Mesendoderm (in vitro differentiated cells): ENCODE data around the gene CALN1.

ENCODE experiments used
- DNase-seq: peaks from one replicate; pipeline ENCODE4 v3.0.0; 2013
- H2AK5ac ChIP-seq: 2 replicates; pipeline ENCODE4 v1.6.1; 2013; ENCODE audit warnings: low read length, inconsistent platforms
- H2BK120ac ChIP-seq: 2 replicates; pipeline ENCODE4 v1.6.1; 2013; ENCODE audit warnings: low read depth, mild to moderate bottlenecking, low read length, moderate library complexity, mixed read lengths
- H2BK15ac ChIP-seq: replicated peaks from 2 replicates; pipeline ENCODE4 v1.6.1; 2013; ENCODE audit warnings: low read depth, mild to moderate bottlenecking, moderate library complexity
- H2BK5ac ChIP-seq: 2 replicates; pipeline ENCODE4 v1.6.1; 2013; ENCODE audit warnings: low read length, inconsistent platforms
- H3K18ac ChIP-seq: 2 replicates; pipeline ENCODE4 v1.6.1; 2013; ENCODE audit warnings: mild to moderate bottlenecking, low read length, mixed read lengths
- H3K23ac ChIP-seq: one replicate; pipeline ENCODE4 v1.6.1; 2013; ENCODE audit warnings: low read length
- H3K27ac ChIP-seq: 2 replicates; pipeline ENCODE4 v1.5.1; 2013; ENCODE audit warnings: low read depth, mild to moderate bottlenecking, inconsistent platforms, low read length, moderate library complexity
- H3K27me3 ChIP-seq: 2 replicates; pipeline ENCODE4 v1.6.1; 2013; ENCODE audit warnings: low read length, control low read depth, mild to moderate bottlenecking, inconsistent platforms; ENCODE audit not compliant: insufficient read depth, poor library complexity
- H3K36me3 ChIP-seq: 2 replicates; pipeline ENCODE4 v1.6.1; 2013; ENCODE audit warnings: low read length, inconsistent platforms; ENCODE audit not compliant: control insufficient read depth, insufficient read depth
- H3K4ac ChIP-seq: one replicate; pipeline ENCODE4 v1.6.1; 2013; ENCODE audit warnings: low read depth, mild to moderate bottlenecking, low read length, moderate library complexity
- H3K4me1 ChIP-seq: 2 replicates; pipeline ENCODE4 v1.6.1; 2013; ENCODE audit warnings: low read depth, low read length, inconsistent platforms; ENCODE audit not compliant: control insufficient read depth
- H3K4me2 ChIP-seq: 2 replicates; pipeline ENCODE4 v1.6.1; 2013; ENCODE audit warnings: low read length
- H3K4me3 ChIP-seq: 2 replicates; pipeline ENCODE4 v1.5.1; 2013; ENCODE audit warnings: mild to moderate bottlenecking, low read length
- H3K56ac ChIP-seq: one replicate; pipeline ENCODE4 v1.6.1; 2013; ENCODE audit warnings: low read length
- H3K79me1 ChIP-seq: 2 replicates; pipeline ENCODE4 v1.6.1; 2013; ENCODE audit warnings: low read length, inconsistent platforms
- H3K79me2 ChIP-seq: 2 replicates; pipeline ENCODE4 v1.6.1; 2013; ENCODE audit warnings: mild to moderate bottlenecking, low read length; ENCODE audit not compliant: control insufficient read depth, insufficient read depth
- H3K9ac ChIP-seq: 2 replicates; pipeline ENCODE4 v1.6.1; 2013; ENCODE audit warnings: low read length, inconsistent platforms
- H4K5ac ChIP-seq: one replicate; pipeline ENCODE4 v1.6.1; 2013; ENCODE audit warnings: low read length
- H4K8ac ChIP-seq: one replicate; pipeline ENCODE4 v1.6.1; 2013; ENCODE audit warnings: low read depth, mild to moderate bottlenecking, control low read depth, low read length, moderate library complexity
- WGBS: extraction: QIAGEN DNeasy Blood & Tissue Kit; methylation state at CpG from one replicate; pipeline ENCODE4 v1.1.7; 2013; ENCODE audit warnings: low lambda C conversion rate, missing lambda C conversion rate; ENCODE audit not compliant: insufficient coverage; ENCODE audit errors: extremely low coverage; 5-methylcytosine and 5-hydroxymethylcytosine counted together

The CALN1 gene

DNA sequence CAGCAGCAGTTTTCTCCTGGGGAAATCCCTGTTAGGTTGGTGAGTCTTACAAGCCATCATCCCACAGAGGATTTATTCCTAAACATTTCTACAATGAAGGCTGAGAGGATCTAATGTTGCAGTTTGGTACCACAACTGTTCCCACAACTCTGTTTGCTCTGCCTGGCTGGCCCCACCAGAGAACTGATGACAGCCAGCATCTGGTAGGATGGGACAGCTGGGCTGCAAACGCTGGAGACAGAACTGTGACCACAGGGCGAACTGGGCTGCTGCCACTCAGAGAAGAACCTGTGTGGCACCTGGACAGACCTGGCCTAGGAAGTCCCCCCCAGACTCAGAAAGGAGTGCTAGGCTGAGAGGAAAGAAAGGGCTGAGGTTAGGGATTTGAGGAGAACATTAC is 94.8 kb downstream of the CALN1 start:
- Histone ChIP-seq H3K56ac (no peak overlapping the region), H3K4me2 (no peak overlapping the region), H3K27ac (no peak overlapping the region), H3K36me3 (no peaks in the 10 kb centered on the region), H3K23ac (no peak overlapping the region), H3K9ac (no peak overlapping the region), H3K79me1 (peaks cover 2% of the 10 kb centered on the region), H2BK5ac (no peak overlapping the region), H2BK15ac (no peak overlapping the region), H2AK5ac (no peak overlapping the region), H3K79me2 (no peaks in the 10 kb centered on the region), H3K27me3 (no peaks in the 10 kb centered on the region), H2BK120ac (no peak overlapping the region), H3K4me3 (no peak overlapping the region), H3K18ac (no peak overlapping the region), H3K4me1 (no peaks in the 10 kb centered on the region), H4K8ac (no peak overlapping the region), H4K5ac (no peak overlapping the region), H3K4ac (no peak overlapping the region)
- no peak for DNase-seq
- WGBS = no CpG with 5 or more reads among the region's 2 CpGs

DNA sequence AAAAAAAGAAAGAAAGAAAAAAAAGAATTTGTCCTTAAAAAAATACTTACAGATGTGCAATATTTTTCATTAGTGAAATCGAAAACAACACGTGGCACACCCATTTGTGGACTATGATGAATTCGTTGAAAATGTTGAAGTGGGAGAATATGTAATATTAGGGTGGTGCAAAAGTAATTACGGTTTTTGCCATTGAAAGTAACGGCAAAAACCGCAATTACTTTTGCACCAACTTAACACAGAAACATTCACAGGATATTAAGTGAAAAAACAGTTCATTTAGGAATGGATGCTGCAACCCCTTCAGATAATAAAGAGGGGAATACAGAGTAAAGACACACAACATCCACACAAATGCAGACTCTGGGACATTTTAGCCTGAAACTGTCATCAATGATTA is 96.0 kb downstream of the CALN1 start:
- Histone ChIP-seq H3K9ac (no peak overlapping the region), H3K4ac (no peak overlapping the region), H2AK5ac (no peak overlapping the region), H3K56ac (no peak overlapping the region), H3K18ac (no peak overlapping the region), H3K23ac (no peak overlapping the region), H3K27ac (no peak overlapping the region), H2BK120ac (no peak overlapping the region), H3K4me1 (no peaks in the 10 kb centered on the region), H3K36me3 (no peaks in the 10 kb centered on the region), H2BK5ac (no peak overlapping the region), H3K79me1 (peaks cover 2% of the 10 kb centered on the region), H3K27me3 (no peaks in the 10 kb centered on the region), H4K8ac (no peak overlapping the region), H3K4me3 (no peak overlapping the region), H2BK15ac (no peak overlapping the region), H3K4me2 (no peak overlapping the region), H4K5ac (no peak overlapping the region), H3K79me2 (no peaks in the 10 kb centered on the region)
- no peak for DNase-seq
- 100% methylated on average over 2 of the region's 6 CpGs for WGBS

DNA sequence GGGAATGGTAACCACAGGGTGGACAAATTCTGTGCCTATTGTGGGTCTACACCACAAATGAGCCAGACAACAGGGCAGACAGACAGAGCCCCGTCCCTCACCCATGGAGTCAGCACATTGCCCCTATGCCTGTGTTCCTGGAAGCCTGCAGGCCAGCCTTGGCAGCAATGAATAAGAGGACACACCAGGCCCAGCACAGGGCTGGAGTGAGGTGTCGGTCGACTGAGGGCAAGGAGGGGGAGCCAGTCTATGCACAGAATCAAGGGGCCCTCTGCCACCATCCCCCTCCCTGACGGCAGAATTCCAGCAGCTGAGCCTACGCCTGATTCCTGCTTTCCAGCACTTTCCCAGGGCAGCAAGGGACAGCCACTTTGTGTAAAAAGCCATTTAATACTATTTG is 98.2 kb downstream of the CALN1 start:
- Histone ChIP-seq H3K4ac (no peak overlapping the region), H2BK5ac (no peak overlapping the region), H3K36me3 (no peaks in the 10 kb centered on the region), H4K5ac (no peak overlapping the region), H4K8ac (no peak overlapping the region), H3K79me1 (no peaks in the 10 kb centered on the region), H3K27ac (no peak overlapping the region), H3K9ac (no peak overlapping the region), H3K4me1 (no peaks in the 10 kb centered on the region), H3K18ac (no peak overlapping the region), H2BK120ac (no peak overlapping the region), H2AK5ac (no peak overlapping the region), H3K56ac (no peak overlapping the region), H3K4me3 (no peak overlapping the region), H3K4me2 (no peak overlapping the region), H2BK15ac (no peak overlapping the region), H3K27me3 (no peaks in the 10 kb centered on the region), H3K79me2 (no peaks in the 10 kb centered on the region), H3K23ac (no peak overlapping the region)
- no CpG with 5 or more reads among the region's 5 CpGs for WGBS
- no peak for DNase-seq

DNA sequence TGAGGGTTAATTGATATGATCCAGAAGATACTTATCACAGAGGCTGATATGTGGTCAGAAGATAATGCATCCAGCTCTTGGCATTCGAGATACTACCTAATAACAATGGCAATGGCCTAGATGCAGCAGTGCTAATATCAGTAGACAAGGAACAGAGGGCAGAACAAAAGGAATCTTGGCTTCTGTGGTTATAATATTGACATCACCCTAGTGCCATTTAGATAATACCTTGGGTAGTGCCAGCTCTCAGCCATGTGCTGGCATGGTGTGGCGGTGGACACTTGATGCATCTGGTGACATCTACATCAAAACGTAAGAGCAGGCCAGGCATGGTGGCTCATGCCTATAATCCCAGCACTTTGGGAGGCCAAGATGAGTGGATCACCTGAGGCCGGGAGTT is 101.8 kb downstream of the CALN1 start:
- H3K79me1 ChIP-seq = no peaks in the 10 kb centered on the region
- H3K4me3 ChIP-seq = no peak overlapping the region
- H2BK120ac ChIP-seq = no peak overlapping the region
- WGBS = no CpG with 5 or more reads among the region's 4 CpGs
- no peak overlapping the region for H2BK15ac ChIP-seq
- H3K4ac ChIP-seq = no peak overlapping the region
- no peak overlapping the region for H3K27ac ChIP-seq
- H4K5ac ChIP-seq = no peak overlapping the region
- H4K8ac ChIP-seq = no peak overlapping the region
- no peak overlapping the region for H3K23ac ChIP-seq
- no peak overlapping the region for H3K18ac ChIP-seq
- H3K9ac ChIP-seq = no peak overlapping the region
- no peaks in the 10 kb centered on the region for H3K27me3 ChIP-seq
- no peak overlapping the region for H2BK5ac ChIP-seq
- no peak for DNase-seq
- no peak overlapping the region for H3K56ac ChIP-seq
- no peaks in the 10 kb centered on the region for H3K36me3 ChIP-seq
- no peak overlapping the region for H2AK5ac ChIP-seq
- H3K79me2 ChIP-seq = no peaks in the 10 kb centered on the region
- H3K4me1 ChIP-seq = no peaks in the 10 kb centered on the region
- no peak overlapping the region for H3K4me2 ChIP-seq

DNA sequence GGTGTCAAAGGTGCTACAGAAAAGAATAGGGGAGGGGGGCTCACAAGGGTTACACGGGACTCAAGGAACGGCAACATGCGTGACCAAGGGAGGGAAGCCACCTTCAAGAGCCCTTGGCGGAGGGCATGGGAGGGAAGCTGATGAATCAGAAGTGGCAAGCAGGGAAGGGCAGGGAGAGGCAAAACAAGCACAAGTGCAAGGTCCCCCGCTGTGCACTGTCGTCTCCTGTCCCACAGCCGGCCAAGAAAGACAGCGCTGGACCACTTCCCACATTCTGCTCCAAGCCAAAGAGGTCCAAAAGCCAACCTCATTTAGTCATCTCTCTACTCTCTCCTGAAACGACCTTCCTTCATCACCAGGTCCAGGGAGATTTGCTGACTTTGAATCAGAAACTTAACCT is 102.7 kb downstream of the CALN1 start:
- Histone ChIP-seq H4K8ac (no peak overlapping the region), H3K79me2 (no peaks in the 10 kb centered on the region), H2BK120ac (no peak overlapping the region), H3K56ac (no peak overlapping the region), H3K36me3 (no peaks in the 10 kb centered on the region), H3K23ac (no peak overlapping the region), H2AK5ac (no peak overlapping the region), H3K27me3 (no peaks in the 10 kb centered on the region), H3K4ac (no peak overlapping the region), H3K4me3 (no peak overlapping the region), H3K79me1 (no peaks in the 10 kb centered on the region), H3K4me2 (no peak overlapping the region), H3K18ac (no peak overlapping the region), H2BK5ac (no peak overlapping the region), H4K5ac (no peak overlapping the region), H3K9ac (no peak overlapping the region), H3K4me1 (no peaks in the 10 kb centered on the region), H3K27ac (no peak overlapping the region), H2BK15ac (no peak overlapping the region)
- DNase-seq = no peak
- no CpG with 5 or more reads among the region's 9 CpGs for WGBS

DNA sequence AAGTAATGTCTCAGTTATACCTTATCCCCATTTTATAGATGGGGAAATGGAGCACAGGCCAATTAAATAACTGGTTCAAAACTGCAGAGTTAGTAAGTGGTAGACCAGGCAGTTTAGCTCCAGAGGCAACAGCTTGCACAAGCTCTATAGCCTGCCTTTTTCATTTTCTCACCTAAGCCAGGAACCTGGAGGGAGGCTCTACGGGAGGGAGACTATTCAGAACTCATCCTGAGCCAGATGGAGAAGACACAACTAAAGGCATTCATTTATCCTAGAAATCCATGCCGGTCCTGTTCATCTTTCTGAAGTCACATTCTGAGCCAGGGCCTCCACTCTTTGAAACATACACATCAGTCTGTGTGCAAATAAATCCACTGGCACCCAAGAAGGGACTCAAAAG is 103.2 kb downstream of the CALN1 start:
- H2BK15ac ChIP-seq = no peak overlapping the region
- H3K79me1 ChIP-seq = no peaks in the 10 kb centered on the region
- H3K4me1 ChIP-seq = no peaks in the 10 kb centered on the region
- no peaks in the 10 kb centered on the region for H3K36me3 ChIP-seq
- H3K27ac ChIP-seq = no peak overlapping the region
- no peak overlapping the region for H3K23ac ChIP-seq
- H4K5ac ChIP-seq = no peak overlapping the region
- H3K4me3 ChIP-seq = no peak overlapping the region
- no peak for DNase-seq
- no peak overlapping the region for H3K18ac ChIP-seq
- no peak overlapping the region for H2BK5ac ChIP-seq
- no peak overlapping the region for H3K9ac ChIP-seq
- no peaks in the 10 kb centered on the region for H3K79me2 ChIP-seq
- H2AK5ac ChIP-seq = no peak overlapping the region
- H3K4me2 ChIP-seq = no peak overlapping the region
- no CpG with 5 or more reads among the region's 2 CpGs for WGBS
- H4K8ac ChIP-seq = no peak overlapping the region
- no peak overlapping the region for H3K4ac ChIP-seq
- no peak overlapping the region for H3K56ac ChIP-seq
- no peak overlapping the region for H2BK120ac ChIP-seq
- no peaks in the 10 kb centered on the region for H3K27me3 ChIP-seq
